Measurements from ENCODE around the gene C1QC.
A peak's percentile ranks its signal among the peaks of the same experiment; 100 is the strongest.

C1QC gene

DNA sequence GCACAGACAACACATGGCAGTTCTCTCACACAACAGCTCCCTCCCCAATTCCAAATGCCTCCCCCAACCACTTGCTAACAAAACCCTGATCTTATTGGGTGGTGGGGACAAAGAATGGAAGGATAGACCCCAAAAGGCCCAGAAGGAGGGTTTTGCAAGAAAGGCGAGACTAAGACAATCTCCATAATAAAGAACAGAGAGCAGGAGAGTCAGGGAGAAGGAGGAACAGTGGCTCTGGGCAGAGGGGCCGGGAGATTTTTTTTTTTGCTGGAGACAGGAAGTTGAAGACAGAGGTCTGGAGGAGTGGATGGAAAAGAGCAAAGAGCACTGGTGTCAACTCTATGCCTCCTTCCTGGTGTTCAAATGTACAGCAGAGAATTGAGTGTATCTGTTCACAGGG is 13.5 kb upstream of the C1QC start:
- DNase-seq (no peak), ATAC-seq (no peak)
- no peaks in the 10 kb centered on the region for H3K9me3 Mint-ChIP-seq
- peaks cover 34% of the 10 kb centered on the region for H3K27me3 Mint-ChIP-seq
- H3K27ac Mint-ChIP-seq, result no peak overlapping the region
- H3K36me3 Mint-ChIP-seq (ENCODE audit: low read depth), result no peaks in the 10 kb centered on the region
- H3K4me1 Mint-ChIP-seq, result no peaks in the 10 kb centered on the region
- H3K4me3 Mint-ChIP-seq, result no peak overlapping the region

- Mint-ChIP-seq H3K4me3 (no peak overlapping the region), H3K9me3 (no peaks in the 10 kb centered on the region), H3K36me3 (ENCODE audit: low read depth) (no peaks in the 10 kb centered on the region), H3K4me1 (no peaks in the 10 kb centered on the region), H3K27me3 (peaks cover 36% of the 10 kb centered on the region), H3K27ac (no peak overlapping the region)
- ATAC-seq (no peak), DNase-seq (no peak)
Observed at GRCh38 chr1:22633697-22634463, 9.6 kb upstream of the C1QC start.

DNA sequence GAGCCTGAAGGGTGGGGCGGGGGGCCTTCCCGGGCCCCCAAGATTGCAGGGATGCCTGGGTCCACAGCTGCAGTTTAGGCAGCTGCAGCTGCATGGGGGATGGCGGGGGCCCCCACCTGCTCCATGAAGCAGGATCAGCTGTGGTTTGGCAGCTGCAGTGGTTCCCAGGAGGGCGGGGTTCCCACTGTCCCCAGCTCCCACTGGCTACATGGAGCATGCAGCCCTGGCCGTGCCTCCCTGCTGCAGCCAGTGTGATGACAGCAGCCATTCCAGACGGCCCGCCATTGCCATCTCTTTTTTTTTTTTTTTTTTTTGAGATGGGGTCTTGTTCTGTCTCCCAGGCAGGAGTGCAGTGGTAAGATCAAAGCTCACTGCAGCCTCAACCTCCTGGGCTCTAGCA is 8.0 kb upstream of the C1QC start:
- H3K9me3 Mint-ChIP-seq, result no peaks in the 10 kb centered on the region
- ATAC-seq (no peak), DNase-seq (no peak)
- peaks cover 25% of the 10 kb centered on the region for H3K27me3 Mint-ChIP-seq
- H3K27ac Mint-ChIP-seq, result no peak overlapping the region
- H3K4me3 Mint-ChIP-seq, result no peak overlapping the region
- H3K4me1 Mint-ChIP-seq, result no peaks in the 10 kb centered on the region
- no peaks in the 10 kb centered on the region for H3K36me3 Mint-ChIP-seq (ENCODE audit: low read depth)

DNA sequence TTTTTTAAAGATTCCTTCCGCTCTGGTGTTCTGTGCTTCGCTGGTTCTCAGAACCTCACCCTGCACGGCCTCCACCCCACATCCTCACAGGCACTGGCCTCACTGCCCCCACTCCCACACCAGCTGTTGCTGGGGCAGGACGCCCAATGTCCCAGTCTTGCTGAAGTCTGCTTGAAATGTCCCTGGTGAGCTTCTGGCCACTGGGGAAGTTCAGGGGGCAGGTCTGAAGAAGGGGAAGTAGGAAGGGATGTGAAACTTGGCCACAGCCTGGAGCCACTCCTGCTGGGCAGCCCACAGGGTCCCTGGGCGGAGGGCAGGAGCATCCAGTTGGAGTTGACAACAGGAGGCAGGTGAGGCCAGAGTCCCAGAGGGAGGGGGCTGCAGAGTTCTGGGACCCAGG is 7.1 kb upstream of the C1QC start, which contains the start of gene C1QA:
TSS of gene C1QA (plus strand) at position 276 of the 400 bp plus-strand sequence. CDS start 989 bp downstream, outside the sequence.
- Mint-ChIP-seq H3K9me3 (no peaks in the 10 kb centered on the region), H3K4me1 (no peaks in the 10 kb centered on the region), H3K27me3 (peaks cover 24% of the 10 kb centered on the region), H3K4me3 (no peak within 1 kb of the TSS), H3K36me3 (ENCODE audit: low read depth) (no peaks in the 10 kb centered on the region), H3K27ac (no peak within 1 kb of the TSS)
- DNase-seq (no peak), ATAC-seq (no peak)

DNA sequence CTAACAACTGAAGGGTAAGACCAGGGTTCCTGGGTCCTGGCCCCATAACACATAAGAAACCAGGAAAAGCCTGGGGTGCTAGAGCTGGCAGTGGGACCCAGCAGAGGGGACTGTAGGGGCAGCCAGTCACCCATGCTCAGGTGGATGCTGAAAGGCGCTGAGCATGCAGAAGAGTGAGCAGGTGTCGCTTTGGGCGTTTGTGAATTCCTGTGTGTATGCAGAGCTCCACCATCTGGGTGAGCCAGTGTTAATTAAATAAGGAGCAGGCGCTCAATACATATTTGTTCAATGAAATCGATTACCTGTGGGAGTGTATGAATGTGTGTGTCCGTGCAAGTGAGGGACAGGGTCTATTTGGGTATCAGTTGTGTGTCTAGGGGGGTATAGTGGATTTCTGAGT is 6.5 kb upstream of the C1QC start:
- H3K27me3 Mint-ChIP-seq, result peaks cover 20% of the 10 kb centered on the region
- no peaks in the 10 kb centered on the region for H3K9me3 Mint-ChIP-seq
- ATAC-seq (no peak), DNase-seq (no peak)
- H3K27ac Mint-ChIP-seq, result no peak overlapping the region
- no peaks in the 10 kb centered on the region for H3K36me3 Mint-ChIP-seq (ENCODE audit: low read depth)
- no peak overlapping the region for H3K4me3 Mint-ChIP-seq
- no peaks in the 10 kb centered on the region for H3K4me1 Mint-ChIP-seq

DNA sequence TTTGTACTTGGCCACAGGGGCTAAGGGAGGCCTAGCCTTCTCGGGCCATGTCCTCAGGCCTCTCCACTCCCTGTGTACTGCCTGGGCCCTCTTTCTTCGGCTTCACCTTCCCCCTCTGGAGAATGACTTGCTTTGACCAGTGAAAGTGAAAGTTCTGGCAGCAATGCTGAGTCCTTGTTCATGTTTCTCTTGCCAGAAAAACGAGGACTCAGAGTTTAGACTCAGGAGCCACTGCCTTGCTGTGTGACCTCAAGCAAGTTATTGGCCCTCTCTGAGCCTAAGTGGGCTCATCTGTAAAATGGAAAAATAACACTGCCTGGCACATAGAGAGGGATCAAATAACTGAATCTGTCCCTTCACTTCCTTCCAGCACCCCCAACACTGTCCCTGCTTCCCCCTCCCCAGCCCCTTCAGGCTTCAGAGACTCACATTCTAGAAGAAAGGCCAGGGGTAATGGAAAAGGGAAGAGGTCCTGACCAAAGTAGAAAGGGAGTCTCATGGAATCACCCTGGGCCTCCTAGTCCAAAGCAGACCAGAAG is 5.5 kb upstream of the C1QC start:
- H3K9me3 Mint-ChIP-seq, result no peaks in the 10 kb centered on the region
- H3K36me3 Mint-ChIP-seq (ENCODE audit: low read depth), result no peaks in the 10 kb centered on the region
- no peaks in the 10 kb centered on the region for H3K4me1 Mint-ChIP-seq
- peaks cover 16% of the 10 kb centered on the region for H3K27me3 Mint-ChIP-seq
- ATAC-seq (no peak), DNase-seq (no peak)
- H3K27ac Mint-ChIP-seq, result no peak overlapping the region
- no peak overlapping the region for H3K4me3 Mint-ChIP-seq

GRCh38 chr1:22638476-22639234 is 4.8 kb upstream of the C1QC start:
- Mint-ChIP-seq H3K36me3 (ENCODE audit: low read depth) (no peaks in the 10 kb centered on the region), H3K4me1 (no peaks in the 10 kb centered on the region), H3K4me3 (no peak overlapping the region), H3K27ac (no peak overlapping the region), H3K9me3 (no peaks in the 10 kb centered on the region), H3K27me3 (peaks cover 17% of the 10 kb centered on the region)
- no peak for DNase-seq
- ATAC-seq, result no peak

DNA sequence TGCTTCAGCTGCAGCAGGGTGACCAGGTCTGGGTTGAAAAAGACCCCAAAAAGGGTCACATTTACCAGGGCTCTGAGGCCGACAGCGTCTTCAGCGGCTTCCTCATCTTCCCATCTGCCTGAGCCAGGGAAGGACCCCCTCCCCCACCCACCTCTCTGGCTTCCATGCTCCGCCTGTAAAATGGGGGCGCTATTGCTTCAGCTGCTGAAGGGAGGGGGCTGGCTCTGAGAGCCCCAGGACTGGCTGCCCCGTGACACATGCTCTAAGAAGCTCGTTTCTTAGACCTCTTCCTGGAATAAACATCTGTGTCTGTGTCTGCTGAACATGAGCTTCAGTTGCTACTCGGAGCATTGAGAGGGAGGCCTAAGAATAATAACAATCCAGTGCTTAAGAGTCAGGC is 4.1 kb upstream of the C1QC start:
- Mint-ChIP-seq H3K9me3 (no peaks in the 10 kb centered on the region), H3K36me3 (ENCODE audit: low read depth) (no peaks in the 10 kb centered on the region), H3K4me1 (no peaks in the 10 kb centered on the region), H3K4me3 (no peak overlapping the region), H3K27ac (no peak overlapping the region), H3K27me3 (peaks cover 17% of the 10 kb centered on the region)
- no peak for ATAC-seq
- no peak for DNase-seq

- Mint-ChIP-seq H3K4me3 (no peak overlapping the region), H3K27ac (no peak overlapping the region), H3K4me1 (no peaks in the 10 kb centered on the region), H3K9me3 (no peaks in the 10 kb centered on the region), H3K36me3 (ENCODE audit: low read depth) (no peaks in the 10 kb centered on the region), H3K27me3 (peaks cover 18% of the 10 kb centered on the region)
- ATAC-seq, result no peak
- DNase-seq, result no peak
Observed at GRCh38 chr1:22641247-22641646, 2.2 kb upstream of the C1QC start.

- DNase-seq, result peak; percentile 79
Observed at GRCh38 chr1:22641906-22642636, 1.4 kb upstream of the C1QC start.

DNA sequence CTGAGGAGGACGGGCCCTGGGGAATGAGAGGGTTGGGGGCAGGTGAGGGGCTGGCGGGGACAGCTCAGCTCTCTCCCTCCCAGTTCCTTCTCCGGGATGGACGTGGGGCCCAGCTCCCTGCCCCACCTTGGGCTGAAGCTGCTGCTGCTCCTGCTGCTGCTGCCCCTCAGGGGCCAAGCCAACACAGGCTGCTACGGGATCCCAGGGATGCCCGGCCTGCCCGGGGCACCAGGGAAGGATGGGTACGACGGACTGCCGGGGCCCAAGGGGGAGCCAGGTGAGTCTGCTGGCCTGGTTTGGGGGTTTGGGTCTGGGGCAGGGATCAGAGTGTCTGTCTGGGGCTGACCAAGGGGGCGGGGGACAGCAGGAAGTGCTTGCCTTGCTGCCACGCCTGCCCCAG is 495 bp downstream of the C1QC start:
- no peak overlapping the region for H3K4me3 Mint-ChIP-seq
- ATAC-seq, result no peak
- peaks cover 11% of the 10 kb centered on the region for H3K27me3 Mint-ChIP-seq
- H3K9me3 Mint-ChIP-seq, result no peaks in the 10 kb centered on the region
- H3K4me1 Mint-ChIP-seq, result no peaks in the 10 kb centered on the region
- no peak for DNase-seq
- H3K36me3 Mint-ChIP-seq (ENCODE audit: low read depth), result no peaks in the 10 kb centered on the region
- H3K27ac Mint-ChIP-seq, result no peak overlapping the region

More at GRCh38 chr1:22641906-22642636, 1.4 kb upstream of the C1QC start:
- Mint-ChIP-seq H3K4me3 (no peak overlapping the region), H3K9me3 (no peaks in the 10 kb centered on the region), H3K4me1 (no peaks in the 10 kb centered on the region), H3K36me3 (ENCODE audit: low read depth) (no peaks in the 10 kb centered on the region), H3K27me3 (peaks cover 15% of the 10 kb centered on the region), H3K27ac (no peak overlapping the region)
- ATAC-seq, result peak; percentile 65

DNA sequence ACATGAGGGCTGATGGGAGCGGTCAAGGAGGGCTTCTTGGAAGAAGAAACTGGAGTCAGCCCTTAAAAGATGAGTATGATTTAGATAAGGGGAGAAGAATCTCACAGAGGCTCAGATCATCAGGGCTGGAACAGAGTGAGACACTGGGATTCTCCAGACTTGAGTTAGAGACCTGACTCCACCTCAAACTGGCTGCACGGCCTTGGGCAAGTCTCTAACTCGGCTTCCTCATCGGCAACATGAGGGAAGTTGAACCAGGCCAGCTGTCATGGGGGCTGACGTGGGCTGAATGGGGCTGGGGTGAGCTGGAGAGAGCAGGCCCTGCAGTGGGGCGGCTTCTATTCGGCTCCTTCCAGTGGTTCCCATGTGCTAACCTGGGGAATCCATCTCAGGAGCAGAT is 2.5 kb downstream of the C1QC start:
- ATAC-seq (no peak), DNase-seq (no peak)
- Mint-ChIP-seq H3K4me1 (no peaks in the 10 kb centered on the region), H3K4me3 (no peak overlapping the region), H3K27ac (no peak overlapping the region), H3K36me3 (ENCODE audit: low read depth) (no peaks in the 10 kb centered on the region), H3K27me3 (peaks cover 10% of the 10 kb centered on the region), H3K9me3 (no peaks in the 10 kb centered on the region)

- Mint-ChIP-seq H3K27me3 (peaks cover 7% of the 10 kb centered on the region), H3K36me3 (ENCODE audit: low read depth) (no peaks in the 10 kb centered on the region), H3K27ac (no peak overlapping the region), H3K4me1 (no peaks in the 10 kb centered on the region), H3K4me3 (no peak overlapping the region), H3K9me3 (no peaks in the 10 kb centered on the region)
- ATAC-seq (no peak), DNase-seq (no peak)
Observed at GRCh38 chr1:22646384-22646783, 3.0 kb downstream of the C1QC start.

- H3K9me3 Mint-ChIP-seq, result no peaks in the 10 kb centered on the region
- H3K36me3 Mint-ChIP-seq (ENCODE audit: low read depth), result no peaks in the 10 kb centered on the region
- H3K27ac Mint-ChIP-seq, result no peak overlapping the region
- H3K4me1 Mint-ChIP-seq, result no peaks in the 10 kb centered on the region
- no peak for ATAC-seq
- no peak overlapping the region for H3K4me3 Mint-ChIP-seq
- H3K27me3 Mint-ChIP-seq, result peaks cover 2% of the 10 kb centered on the region
- no peak for DNase-seq
Observed at GRCh38 chr1:22650089-22650693, 6.8 kb downstream of the C1QC start.

All from activated naive CD8-positive, alpha-beta T cell treated with anti-CD3 and anti-CD28 coated beads, Interleukin-2, amount 50 U/mL, for 24 hours (primary cell).